Endodermal cell (in vitro differentiated cells): ENCODE data around the gene TMX2. TPM values are rescaled to one million over a fixed set of nuclear protein-coding genes. Genes with fewer than 3 reads are reported as not detected.
"Not testable (repeated sequence)": the region's sequence is repeated elsewhere in the genome, so short reads cannot be mapped to it uniquely, and the experiment has no call there.

Source experiments
- DNase-seq: peaks from one replicate; pipeline ENCODE4 v3.0.0-alpha.2; 2017
- H3K27ac ChIP-seq: 2 replicates; pipeline ENCODE4 v1.5.1; 2013; ENCODE audit warnings: mild to moderate bottlenecking, low read depth, low read length, moderate library complexity
- H3K27me3 ChIP-seq: 2 replicates; pipeline ENCODE4 v1.6.1; 2013; ENCODE audit warnings: mild to moderate bottlenecking, low read length, moderate library complexity; ENCODE audit not compliant: insufficient read depth, control insufficient read depth, poor library complexity, severe bottlenecking
- H3K36me3 ChIP-seq: 2 replicates; pipeline ENCODE4 v1.7.0; 2013; ENCODE audit warnings: mild to moderate bottlenecking, low read length, moderate library complexity; ENCODE audit not compliant: control insufficient read depth, insufficient read depth
- H3K4me1 ChIP-seq: one replicate; pipeline ENCODE4 v1.7.0; 2013; ENCODE audit warnings: low read length; ENCODE audit not compliant: control insufficient read depth, insufficient read depth
- H3K4me3 ChIP-seq: 2 replicates; pipeline ENCODE4 v1.5.1; 2013; ENCODE audit warnings: mild to moderate bottlenecking, low read length, moderate library complexity
- H3K9ac ChIP-seq: 2 replicates; pipeline ENCODE4 v1.6.1; 2013; ENCODE audit warnings: mild to moderate bottlenecking, low read length, moderate library complexity; ENCODE audit not compliant: poor library complexity, severe bottlenecking; ENCODE audit errors: extremely low read depth
- H3K9me3 ChIP-seq: 2 replicates; pipeline ENCODE4 v1.6.1; 2013; ENCODE audit warnings: mild to moderate bottlenecking, low read length, moderate library complexity; ENCODE audit not compliant: control insufficient read depth
- H3K27ac Mint-ChIP-seq: 2 replicates; pipeline ENCODE4 v1.8.0; 2020; ENCODE audit warnings: mixed read lengths
- H3K27me3 Mint-ChIP-seq: 2 replicates; pipeline ENCODE4 v1.8.0; 2021; ENCODE audit warnings: mild to moderate bottlenecking, mixed read lengths; ENCODE audit not compliant: insufficient read depth
- H3K36me3 Mint-ChIP-seq: 2 replicates; pipeline ENCODE4 v1.8.0; 2020; ENCODE audit warnings: low read depth, mixed read lengths
- H3K4me1 Mint-ChIP-seq: 2 replicates; pipeline ENCODE4 v1.8.0; 2020; ENCODE audit warnings: mixed read lengths
- H3K4me3 Mint-ChIP-seq: 2 replicates; pipeline ENCODE4 v1.8.0; 2020; ENCODE audit warnings: mild to moderate bottlenecking, moderate library complexity, mixed read lengths
- H3K9me3 Mint-ChIP-seq: 2 replicates; pipeline ENCODE4 v1.8.0; 2020; ENCODE audit warnings: mild to moderate bottlenecking, mixed read lengths
- CTCF ChIP-seq: fragments of 200-600 bp; sonication (generic); conservative IDR thresholded peaks from 2 replicates; pipeline ENCODE4 v1.5.0; 2021; ENCODE audit warnings: antibody characterized with exemption, mild to moderate bottlenecking
- WGBS, 2 experiments: methylation state at CpG; one replicate each; pipeline versions ENCODE4 v1.1.5 to v1.1.7; 2013; ENCODE audit warnings: missing lambda C conversion rate in 2 of 2, mixed read lengths in 1 of 2; ENCODE audit not compliant: insufficient coverage in 1 of 2, insufficient read length in 1 of 2; 5-methylcytosine and 5-hydroxymethylcytosine counted together
- total RNA-seq, 2 donors: library from RNA; stranded (reverse); fragmentation: NEBNext Ultra II Directional in 1 of 2; extraction: Animal tissue kit (Norgen Biotek cat#: 25700) in 1 of 2; gene quantifications; 2 replicates in 1 of 2; 3 replicates in 1 of 2; pipeline ENCODE4 v1.2.1, GENCODE V29; 2021

Gene TMX2
- total RNA-seq, 2 donors from 2014 or later: 67.6 to 79.2 TPM

- Mint-ChIP-seq H3K9me3 (no peaks in the 10 kb centered on the region), H3K27me3 (no peaks in the 10 kb centered on the region), H3K36me3 (peaks cover 63% of the 10 kb centered on the region), H3K4me1 (peaks cover 4% of the 10 kb centered on the region), H3K27ac (no peak overlapping the region), H3K4me3 (no peak overlapping the region)
- Histone ChIP-seq H3K9me3 (no peaks in the 10 kb centered on the region), H3K27me3 (no peaks in the 10 kb centered on the region), H3K4me1 (no peaks in the 10 kb centered on the region), H3K36me3 (peaks cover 77% of the 10 kb centered on the region), H3K4me3 (no peak overlapping the region), H3K27ac (no peak overlapping the region), H3K9ac (no peak overlapping the region)
- TF ChIP-seq CTCF: no peak
- DNase-seq: no peak
- WGBS, 2 experiments: 92 to 95% methylated on average over 4 of the region's 4 CpGs
These were observed 9.1 kb upstream of the TMX2 start for GRCh38 chr11:57703341-57703740.

GRCh38 chr11:57704932-57705331 lies 7.5 kb upstream of the TMX2 start:
- WGBS, 2 experiments: 82 to 96% methylated on average over 3 to 6 of the region's 6 CpGs
- no peak overlapping the region for H3K4me3 Mint-ChIP-seq

DNA sequence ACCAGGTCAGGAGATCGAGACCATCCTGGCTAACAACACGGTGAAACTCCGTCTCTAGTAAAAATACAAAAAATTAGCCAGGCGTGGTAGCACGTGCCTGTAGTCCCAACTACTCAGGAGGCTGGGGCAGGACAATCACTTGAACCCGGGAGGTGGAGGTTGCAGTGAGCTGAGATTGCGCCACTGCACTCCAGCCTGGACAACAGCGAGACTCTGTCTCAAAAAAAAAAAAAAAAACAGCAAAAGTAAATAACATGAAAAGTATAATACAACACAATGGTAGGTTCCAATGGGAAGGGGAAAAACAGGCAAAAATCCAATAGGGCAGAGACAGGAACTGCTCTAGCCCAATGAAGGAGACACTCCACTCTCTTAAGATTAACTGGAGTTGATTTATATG lies 7.0 kb upstream of the TMX2 start:
- peaks cover 66% of the 10 kb centered on the region for H3K36me3 ChIP-seq
- DNase-seq, H3K27me3 ChIP-seq, H3K9me3 ChIP-seq, H3K4me3 Mint-ChIP-seq, H3K4me1 ChIP-seq, H3K27me3 Mint-ChIP-seq, H3K27ac Mint-ChIP-seq, H3K4me3 ChIP-seq, H3K9me3 Mint-ChIP-seq, H3K4me1 Mint-ChIP-seq, H3K27ac ChIP-seq, H3K9ac ChIP-seq: not testable (repeated sequence)
- WGBS, 2 experiments: 95% methylated on average over 6 of the region's 8 CpGs; no CpG with 5 or more reads in 1 of the 2 experiments
- peaks cover 47% of the 10 kb centered on the region for H3K36me3 Mint-ChIP-seq

More at GRCh38 chr11:57704932-57705331, 7.5 kb upstream of the TMX2 start:
- Mint-ChIP-seq H3K27ac (no peak overlapping the region), H3K36me3 (peaks cover 50% of the 10 kb centered on the region), H3K9me3 (no peaks in the 10 kb centered on the region), H3K4me1 (peaks cover 4% of the 10 kb centered on the region), H3K27me3 (no peaks in the 10 kb centered on the region)
- peaks cover 68% of the 10 kb centered on the region for H3K36me3 ChIP-seq
- no peak overlapping the region for H3K4me3 ChIP-seq
- H3K9ac ChIP-seq: no peak overlapping the region
- no peak for DNase-seq
- no peak overlapping the region for H3K27ac ChIP-seq
- no peaks in the 10 kb centered on the region for H3K9me3 ChIP-seq
- TF ChIP-seq CTCF: no peak
- no peaks in the 10 kb centered on the region for H3K27me3 ChIP-seq
- H3K4me1 ChIP-seq: no peaks in the 10 kb centered on the region

DNA sequence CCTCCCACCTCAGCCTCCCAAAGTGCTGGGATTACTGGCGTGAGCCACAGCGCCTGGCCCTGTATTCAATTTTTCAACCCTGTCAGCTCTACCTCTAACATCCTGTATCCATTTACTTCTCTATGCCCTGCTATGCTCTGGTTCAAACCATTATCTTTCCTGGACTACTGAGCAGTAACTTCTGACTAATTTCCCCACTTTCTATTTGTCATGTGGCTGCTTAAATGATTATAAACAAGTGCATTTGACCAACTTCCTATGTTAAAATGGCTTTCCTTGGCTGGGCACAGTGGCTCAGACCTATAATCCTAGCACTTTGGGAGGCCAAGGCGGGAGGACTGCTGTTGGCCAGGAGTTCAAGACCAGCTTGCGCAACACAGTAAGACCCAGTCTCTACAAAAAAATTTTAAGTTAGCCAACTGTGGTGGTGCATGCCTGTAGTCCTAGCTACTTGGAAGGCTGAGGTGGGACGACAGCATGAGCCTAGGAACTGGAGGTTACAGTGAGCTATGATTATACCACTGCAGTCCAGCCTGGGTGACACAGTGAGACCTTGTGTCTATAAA lies 2.5 kb upstream of the TMX2 start:
- peaks cover 3% of the 10 kb centered on the region for H3K4me1 ChIP-seq
- peaks cover 4% of the 10 kb centered on the region for H3K9me3 ChIP-seq
- H3K27ac Mint-ChIP-seq: no peak overlapping the region
- TF ChIP-seq CTCF: no peak
- no peak overlapping the region for H3K4me3 ChIP-seq
- DNase-seq: no peak
- peaks cover 32% of the 10 kb centered on the region for H3K36me3 ChIP-seq
- H3K36me3 Mint-ChIP-seq: peaks cover 22% of the 10 kb centered on the region
- H3K9me3 Mint-ChIP-seq: no peaks in the 10 kb centered on the region
- no peak overlapping the region for H3K4me3 Mint-ChIP-seq
- no peaks in the 10 kb centered on the region for H3K27me3 ChIP-seq
- WGBS, 2 experiments: 91 to 96% methylated on average over 4 to 5 of the region's 5 CpGs
- peaks cover 16% of the 10 kb centered on the region for H3K4me1 Mint-ChIP-seq
- no peaks in the 10 kb centered on the region for H3K27me3 Mint-ChIP-seq
- no peak overlapping the region for H3K27ac ChIP-seq
- H3K9ac ChIP-seq: no peak overlapping the region
